ENCODE data around the gene GLIS1. TPM values are rescaled to one million over a fixed set of nuclear protein-coding genes. Genes with fewer than 3 reads are reported as not detected.

Gene GLIS1
- total and polyA plus RNA-seq, 2 donors (not counting 3 experiments of a cell fraction or from before 2014, with no cell fraction given), result not detected

DNA sequence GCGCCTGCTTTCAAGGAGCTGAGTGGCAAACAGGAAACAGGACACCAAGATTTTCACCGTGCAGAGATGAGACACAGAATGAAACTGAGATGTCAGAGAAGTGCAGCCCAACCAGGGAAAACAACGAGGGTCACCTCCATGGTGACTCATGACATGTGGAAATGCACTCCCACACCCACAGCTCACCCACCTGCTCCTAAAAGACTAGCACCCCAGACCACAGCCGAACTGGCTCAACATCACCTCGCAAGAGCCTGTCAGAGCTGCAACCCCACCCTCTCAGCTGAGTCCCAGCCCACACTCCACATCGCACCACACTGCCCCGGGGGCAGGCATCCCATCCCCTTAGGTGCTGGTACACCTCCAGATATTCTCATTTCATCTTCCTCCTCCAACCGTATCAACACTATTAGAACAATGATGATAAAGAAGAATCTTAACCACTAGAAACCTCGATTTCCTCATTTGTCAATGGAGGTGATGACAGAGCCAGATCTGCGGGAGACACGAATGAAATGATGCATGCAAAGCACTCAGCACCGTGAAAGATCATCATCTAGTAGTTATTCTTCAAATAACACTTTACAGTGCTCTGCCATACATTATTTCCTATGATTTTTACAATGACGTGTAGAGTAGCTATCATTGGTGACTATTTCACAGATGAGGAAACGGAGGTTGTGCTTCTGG is 176.5 kb downstream of the GLIS1 start:
- no peaks in the 10 kb centered on the region for H3K9me3 ChIP-seq (replicated peaks; ENCODE audit: control insufficient read depth, insufficient read depth, low read length)
- no peaks in the 10 kb centered on the region for H3K36me3 ChIP-seq (ENCODE audit: control insufficient read depth in 2 of 2, extremely low read depth in 1 of 2, insufficient read depth in 2 of 2, low read length in 2 of 2)
- DNase-seq (ENCODE audit: low read depth, low spot score) (no peak), FAIRE-seq (no peak)
- POLR2A ChIA-PET, result no interaction called here
- H3K4me1 ChIP-seq (ENCODE audit: control insufficient read depth, extremely low read depth, insufficient read depth, low read length), result no peaks in the 10 kb centered on the region
- H4K20me1 ChIP-seq (replicated peaks; ENCODE audit: control insufficient read depth, extremely low read depth, insufficient read depth, low read length), result no peaks in the 10 kb centered on the region
- H3K9ac ChIP-seq (replicated peaks; ENCODE audit: extremely low read depth, insufficient read depth, low read length), result no peak overlapping the region
- BruUV-seq (replicated peaks), result no TSS peak
- no peak overlapping the region for H3K4me3 ChIP-seq (replicated peaks in 1 of 3; ENCODE audit: insufficient read depth in 1 of 3, low read depth in 1 of 3, low read length in 3 of 3)
- H3K79me2 ChIP-seq (ENCODE audit: control insufficient read depth, insufficient read depth, low read length), result no peaks in the 10 kb centered on the region
- H3K27me3 ChIP-seq (ENCODE audit: control insufficient read depth in 2 of 2, insufficient read depth in 2 of 2, low read length in 2 of 2), result peaks cover 4 to 25% of the 10 kb centered on the region in 2 experiments
- TF ChIP-seq FOS (IDR thresholded peaks at IDR 0.05; ENCODE audit: borderline replicate concordance, insufficient read depth, low read length) (no peak), POLR2A (IDR thresholded peaks at IDR 0.05; ENCODE audit: low read depth, low read length) (no peak), GATA2 (IDR thresholded peaks at IDR 0.05; ENCODE audit: insufficient read depth, insufficient read length, low read depth, low read length) (no peak), MYC (IDR thresholded peaks at IDR 0.05; ENCODE audit: low read depth, low read length) (no peak), EZH2 (IDR thresholded peaks at IDR 0.05; ENCODE audit: borderline replicate concordance, low read depth, low read length, severe bottlenecking) (no peak), JUN (IDR thresholded peaks at IDR 0.05; ENCODE audit: borderline replicate concordance, insufficient read depth, insufficient read length, low read depth) (no peak), POLR2AphosphoS5 (IDR thresholded peaks at IDR 0.05; ENCODE audit: insufficient read depth, low read depth, low read length) (no peak)
- TF ChIP-seq, protein P1, sequence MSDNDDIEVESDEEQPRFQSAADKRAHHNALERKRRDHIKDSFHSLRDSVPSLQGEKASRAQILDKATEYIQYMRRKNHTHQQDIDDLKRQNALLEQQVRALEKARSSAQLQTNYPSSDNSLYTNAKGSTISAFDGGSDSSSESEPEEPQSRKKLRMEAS (IDR thresholded peaks at IDR 0.05; ENCODE audit: insufficient read depth, insufficient read length), result no peak
- TF ChIP-seq, protein P2, sequence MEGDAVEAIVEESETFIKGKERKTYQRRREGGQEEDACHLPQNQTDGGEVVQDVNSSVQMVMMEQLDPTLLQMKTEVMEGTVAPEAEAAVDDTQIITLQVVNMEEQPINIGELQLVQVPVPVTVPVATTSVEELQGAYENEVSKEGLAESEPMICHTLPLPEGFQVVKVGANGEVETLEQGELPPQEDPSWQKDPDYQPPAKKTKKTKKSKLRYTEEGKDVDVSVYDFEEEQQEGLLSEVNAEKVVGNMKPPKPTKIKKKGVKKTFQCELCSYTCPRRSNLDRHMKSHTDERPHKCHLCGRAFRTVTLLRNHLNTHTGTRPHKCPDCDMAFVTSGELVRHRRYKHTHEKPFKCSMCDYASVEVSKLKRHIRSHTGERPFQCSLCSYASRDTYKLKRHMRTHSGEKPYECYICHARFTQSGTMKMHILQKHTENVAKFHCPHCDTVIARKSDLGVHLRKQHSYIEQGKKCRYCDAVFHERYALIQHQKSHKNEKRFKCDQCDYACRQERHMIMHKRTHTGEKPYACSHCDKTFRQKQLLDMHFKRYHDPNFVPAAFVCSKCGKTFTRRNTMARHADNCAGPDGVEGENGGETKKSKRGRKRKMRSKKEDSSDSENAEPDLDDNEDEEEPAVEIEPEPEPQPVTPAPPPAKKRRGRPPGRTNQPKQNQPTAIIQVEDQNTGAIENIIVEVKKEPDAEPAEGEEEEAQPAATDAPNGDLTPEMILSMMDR (IDR thresholded peaks at IDR 0.05; ENCODE audit: extremely low read depth in 1 of 2, insufficient read depth in 1 of 2, low read depth in 1 of 2, low read length in 2 of 2), result no peak
- no peak overlapping the region for H3K27ac ChIP-seq (ENCODE audit: insufficient read depth, low read depth, low read length)
- H3K9me1 ChIP-seq (replicated peaks; ENCODE audit: control insufficient read depth, extremely low read depth, insufficient read depth, low read length), result no peaks in the 10 kb centered on the region
- dilution Hi-C loops (cut with MboI; ENCODE audit: extremely low pct_ligation_motif_present, low sequenced_read_pairs), result no loop called here
- no peak overlapping the region for H3K4me2 ChIP-seq (ENCODE audit: insufficient read depth, low read length)
- CTCF ChIA-PET, result interaction anchor here (1.1 kb wide), 1 partner anchor 33 kb away, joined by 5 read pairs; no protein-coding TSS in a partner anchor
- H2AFZ ChIP-seq (ENCODE audit: low read depth, low read length), result no peak overlapping the region
- intact Hi-C loops (cut with micrococcal nuclease), result no loop called here
